Osteoblast (primary cell): ENCODE data around the gene COL4A1. TPM values are rescaled to one million over a fixed set of nuclear protein-coding genes. Genes with fewer than 3 reads are reported as not detected.

Experiments used
- DNase-seq: peaks from one replicate; pipeline ENCODE4 v3.0.0; 2011; ENCODE audit warnings: low spot score, mixed read lengths; ENCODE audit not compliant: insufficient read length; ENCODE audit errors: missing footprints
- H2AFZ ChIP-seq: 2 replicates; pipeline ENCODE4 v1.6.0; 2011; ENCODE audit warnings: mild to moderate bottlenecking, low read length
- H3K27ac ChIP-seq: 2 replicates; pipeline ENCODE4 v1.5.1; 2011; ENCODE audit warnings: mild to moderate bottlenecking, low read depth, low read length, moderate library complexity
- H3K27me3 ChIP-seq: 2 replicates; pipeline ENCODE4 v1.6.0; 2012; ENCODE audit warnings: mild to moderate bottlenecking, control low read depth, inconsistent platforms, low read length, moderate library complexity; ENCODE audit not compliant: insufficient read depth
- H3K36me3 ChIP-seq: 2 replicates; pipeline ENCODE4 v1.5.1; 2011; ENCODE audit warnings: mild to moderate bottlenecking, low read length, control low read depth, moderate library complexity; ENCODE audit not compliant: insufficient read depth
- H3K4me1 ChIP-seq: 2 replicates; pipeline ENCODE4 v1.5.1; 2011; ENCODE audit warnings: mild to moderate bottlenecking, low read length, control low read depth, moderate library complexity; ENCODE audit not compliant: insufficient read depth
- H3K4me2 ChIP-seq: 2 replicates; pipeline ENCODE4 v1.6.0; 2011; ENCODE audit warnings: mild to moderate bottlenecking, low read length; ENCODE audit not compliant: insufficient read depth
- H3K4me3 ChIP-seq: fragments of 200-600 bp; sonication (generic); 3 replicates; pipeline ENCODE4 v1.5.1; 2012; ENCODE audit warnings: mild to moderate bottlenecking, low read length, inconsistent platforms; ENCODE audit not compliant: insufficient read depth
- H3K79me2 ChIP-seq: 2 replicates; pipeline ENCODE4 v1.6.0; 2012; ENCODE audit warnings: mild to moderate bottlenecking, low read length, control low read depth, inconsistent platforms; ENCODE audit not compliant: insufficient read depth
- H3K9me3 ChIP-seq: 2 replicates; pipeline ENCODE4 v1.5.1; 2011; ENCODE audit warnings: low read depth, low read length, control low read depth
- H4K20me1 ChIP-seq: 2 replicates; pipeline ENCODE4 v1.6.0; 2012; ENCODE audit warnings: mild to moderate bottlenecking, low read length, control low read depth; ENCODE audit not compliant: insufficient read depth
- CTCF ChIP-seq: IDR thresholded peaks from 2 replicates; pipeline ENCODE4 v1.5.1; 2011; ENCODE audit warnings: mild to moderate bottlenecking, low read depth, low read length, moderate library complexity; ENCODE audit errors: extremely low read depth
- total RNA-seq: library from RNA; depleted of rRNA; stranded (reverse); fragments of >200 nt; gene quantifications from 2 replicates; pipeline ENCODE4 v1.2.3, GENCODE V29; 2012

COL4A1 gene
- total RNA-seq, 1 donor, result 412 TPM

GRCh38 chr13:110347088-110347487 is 40.1 kb upstream of the COL4A1 start:
- Histone ChIP-seq H3K36me3 (peaks cover 29% of the 10 kb centered on the region), H3K4me1 (peaks cover 25% of the 10 kb centered on the region), H3K27ac (peak overlapping the region; percentile 89), H4K20me1 (peaks cover 14% of the 10 kb centered on the region), H2AFZ (no peak overlapping the region), H3K79me2 (peaks cover 63% of the 10 kb centered on the region), H3K4me3 (no peak overlapping the region), H3K27me3 (no peaks in the 10 kb centered on the region), H3K4me2 (peak overlapping the region; percentile 71), H3K9me3 (no peaks in the 10 kb centered on the region)
- DNase-seq, result no peak
- TF ChIP-seq CTCF, result no peak

- no peak overlapping the region for H3K4me3 ChIP-seq
- H3K4me2 ChIP-seq, result peak overlapping the region; percentile 71
- H2AFZ ChIP-seq, result no peak overlapping the region
- H3K4me1 ChIP-seq, result peaks cover 25% of the 10 kb centered on the region
- H4K20me1 ChIP-seq, result peaks cover 9% of the 10 kb centered on the region
- TF ChIP-seq CTCF, result no peak
- DNase-seq, result no peak
- H3K9me3 ChIP-seq, result no peaks in the 10 kb centered on the region
- no peaks in the 10 kb centered on the region for H3K27me3 ChIP-seq
- H3K27ac ChIP-seq, result peak overlapping the region; percentile 89
- peaks cover 29% of the 10 kb centered on the region for H3K36me3 ChIP-seq
- peaks cover 61% of the 10 kb centered on the region for H3K79me2 ChIP-seq
These were observed 39.7 kb upstream of the COL4A1 start for GRCh38 chr13:110346661-110347067.

- Histone ChIP-seq H2AFZ (no peak overlapping the region), H3K27ac (peak overlapping the region; percentile 26), H3K36me3 (peaks cover 29% of the 10 kb centered on the region), H3K4me3 (no peak overlapping the region), H3K4me2 (no peak overlapping the region), H3K79me2 (peaks cover 61% of the 10 kb centered on the region), H3K27me3 (no peaks in the 10 kb centered on the region), H3K9me3 (no peaks in the 10 kb centered on the region), H4K20me1 (peaks cover 9% of the 10 kb centered on the region), H3K4me1 (peaks cover 25% of the 10 kb centered on the region)
- no peak for DNase-seq
- TF ChIP-seq CTCF, result no peak
These were observed 38.7 kb upstream of the COL4A1 start for GRCh38 chr13:110345701-110346100.

GRCh38 chr13:110345266-110345665 is 38.3 kb upstream of the COL4A1 start:
- Histone ChIP-seq H2AFZ (no peak overlapping the region), H3K27ac (no peak overlapping the region), H3K9me3 (no peaks in the 10 kb centered on the region), H3K27me3 (no peaks in the 10 kb centered on the region), H3K4me2 (no peak overlapping the region), H4K20me1 (peaks cover 9% of the 10 kb centered on the region), H3K4me1 (peaks cover 30% of the 10 kb centered on the region), H3K4me3 (no peak overlapping the region), H3K79me2 (peaks cover 61% of the 10 kb centered on the region), H3K36me3 (peaks cover 30% of the 10 kb centered on the region)
- TF ChIP-seq CTCF, result no peak
- DNase-seq, result no peak
